PFSK-1 (cell line): Measurements from ENCODE around the gene APOD.

ENCODE experiments used
- FOXP2 ChIP-seq: optimal IDR thresholded peaks from 2 replicates; pipeline ENCODE3; 2011; ENCODE audit warnings: borderline replicate concordance, control low read depth, inconsistent platforms; ENCODE audit not compliant: insufficient read depth; ENCODE audit errors: extremely low read length, extremely low read depth
- POLR2AphosphoS5 ChIP-seq: IDR thresholded peaks from 2 replicates; pipeline ENCODE4 v1.6.1; 2012; ENCODE audit warnings: low read depth, mild to moderate bottlenecking, control low read depth, low read length, moderate library complexity
- TAF1 ChIP-seq: IDR thresholded peaks from 2 replicates; pipeline ENCODE4 v1.6.1; 2012; ENCODE audit warnings: low read length, control low read depth, borderline replicate concordance; ENCODE audit not compliant: insufficient read depth
- TF ChIP-seq, protein P1 (sequence below), 2 experiments: IDR thresholded peaks; 2 replicates each; pipeline versions ENCODE4 v1.6.1 to v1.8.0; 2011 to 2012; ENCODE audit warnings: low read depth in 2 of 2, low read length in 2 of 2, control low read depth in 1 of 2, inconsistent platforms in 1 of 2, mild to moderate bottlenecking in 1 of 2, moderate library complexity in 1 of 2; ENCODE audit not compliant: insufficient read depth in 1 of 2

DNA sequence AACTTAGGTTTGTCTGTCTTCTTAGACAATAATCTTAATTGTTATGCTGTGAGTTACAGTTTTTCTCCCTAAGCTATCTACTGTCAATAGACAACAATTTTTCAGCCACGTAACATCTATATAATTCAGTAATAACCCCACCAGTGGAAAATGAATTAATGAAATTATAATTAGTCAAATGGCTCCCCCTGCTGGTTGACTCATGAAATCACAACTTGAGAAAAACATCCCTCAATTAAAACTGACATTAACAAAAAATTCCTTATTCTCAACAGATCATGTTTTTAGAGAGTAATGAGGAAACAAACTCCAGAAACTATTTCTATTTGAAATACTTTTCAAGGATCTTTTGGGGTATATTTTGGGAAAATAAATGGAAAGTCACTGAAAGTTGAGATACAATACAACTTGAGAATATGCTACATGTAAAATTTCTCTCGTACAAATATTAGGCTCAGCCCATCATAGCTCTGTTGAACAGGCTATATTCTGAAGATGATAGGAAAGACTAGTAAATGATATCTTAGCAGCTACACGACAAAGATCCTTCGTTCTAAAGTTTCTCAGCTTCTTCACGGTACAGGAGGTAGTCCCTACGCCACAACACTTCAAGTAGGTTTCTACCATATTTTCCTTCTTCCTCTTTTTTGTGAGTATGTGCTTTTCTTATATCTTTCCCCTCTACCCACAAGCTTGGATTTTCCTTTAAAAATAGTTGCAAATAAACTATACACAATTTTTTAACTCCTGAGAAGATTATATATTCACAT is 61.3 kb downstream of the APOD start:
- TF ChIP-seq TAF1 (no peak), POLR2AphosphoS5 (no peak), FOXP2 (no peak)
- TF ChIP-seq, protein P1, sequence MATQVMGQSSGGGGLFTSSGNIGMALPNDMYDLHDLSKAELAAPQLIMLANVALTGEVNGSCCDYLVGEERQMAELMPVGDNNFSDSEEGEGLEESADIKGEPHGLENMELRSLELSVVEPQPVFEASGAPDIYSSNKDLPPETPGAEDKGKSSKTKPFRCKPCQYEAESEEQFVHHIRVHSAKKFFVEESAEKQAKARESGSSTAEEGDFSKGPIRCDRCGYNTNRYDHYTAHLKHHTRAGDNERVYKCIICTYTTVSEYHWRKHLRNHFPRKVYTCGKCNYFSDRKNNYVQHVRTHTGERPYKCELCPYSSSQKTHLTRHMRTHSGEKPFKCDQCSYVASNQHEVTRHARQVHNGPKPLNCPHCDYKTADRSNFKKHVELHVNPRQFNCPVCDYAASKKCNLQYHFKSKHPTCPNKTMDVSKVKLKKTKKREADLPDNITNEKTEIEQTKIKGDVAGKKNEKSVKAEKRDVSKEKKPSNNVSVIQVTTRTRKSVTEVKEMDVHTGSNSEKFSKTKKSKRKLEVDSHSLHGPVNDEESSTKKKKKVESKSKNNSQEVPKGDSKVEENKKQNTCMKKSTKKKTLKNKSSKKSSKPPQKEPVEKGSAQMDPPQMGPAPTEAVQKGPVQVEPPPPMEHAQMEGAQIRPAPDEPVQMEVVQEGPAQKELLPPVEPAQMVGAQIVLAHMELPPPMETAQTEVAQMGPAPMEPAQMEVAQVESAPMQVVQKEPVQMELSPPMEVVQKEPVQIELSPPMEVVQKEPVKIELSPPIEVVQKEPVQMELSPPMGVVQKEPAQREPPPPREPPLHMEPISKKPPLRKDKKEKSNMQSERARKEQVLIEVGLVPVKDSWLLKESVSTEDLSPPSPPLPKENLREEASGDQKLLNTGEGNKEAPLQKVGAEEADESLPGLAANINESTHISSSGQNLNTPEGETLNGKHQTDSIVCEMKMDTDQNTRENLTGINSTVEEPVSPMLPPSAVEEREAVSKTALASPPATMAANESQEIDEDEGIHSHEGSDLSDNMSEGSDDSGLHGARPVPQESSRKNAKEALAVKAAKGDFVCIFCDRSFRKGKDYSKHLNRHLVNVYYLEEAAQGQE (IDR thresholded peaks at IDR 0.05; ENCODE audit: insufficient read depth in 1 of 2, low read depth in 2 of 2, low read length in 2 of 2): no peak
